Measurements from ENCODE around the gene TMEM190.
"Not testable (repeated sequence)": the region's sequence is repeated elsewhere in the genome, so short reads cannot be mapped to it uniquely, and the experiment has no call there.

TMEM190 gene

GRCh38 chr19:55389386-55390317 is 13.0 kb downstream of the TMEM190 start:
- DNase-seq (ENCODE audit: low spot score), result no peak

- no peak for DNase-seq (ENCODE audit: low spot score)
Measured at GRCh38 chr19:55390461-55390880, 13.8 kb downstream of the TMEM190 start.

- no peak for DNase-seq (ENCODE audit: low spot score)
Measured at GRCh38 chr19:55391191-55391670, 14.6 kb downstream of the TMEM190 start.

GRCh38 chr19:55391702-55392615 is 15.3 kb downstream of the TMEM190 start:
- DNase-seq (ENCODE audit: low spot score), result no peak

- DNase-seq (ENCODE audit: low spot score), result no peak
Measured at GRCh38 chr19:55392820-55393761, 16.5 kb downstream of the TMEM190 start.

- DNase-seq (ENCODE audit: low spot score), result no peak
Measured at GRCh38 chr19:55398200-55398925, 21.7 kb downstream of the TMEM190 start.

GRCh38 chr19:55400281-55401087 is 23.9 kb downstream of the TMEM190 start:
- no peak for DNase-seq (ENCODE audit: low spot score)

GRCh38 chr19:55401390-55401789 is 24.8 kb downstream of the TMEM190 start:
- not testable (repeated sequence) for DNase-seq (ENCODE audit: low spot score)

- DNase-seq (ENCODE audit: low spot score), result no peak
Measured at GRCh38 chr19:55402509-55402908, 25.9 kb downstream of the TMEM190 start.

- DNase-seq (ENCODE audit: low spot score), result no peak
Measured at GRCh38 chr19:55405638-55406037, 29.0 kb downstream of the TMEM190 start.

GRCh38 chr19:55406091-55406825 is 29.6 kb downstream of the TMEM190 start:
- DNase-seq (ENCODE audit: low spot score), result no peak

GRCh38 chr19:55406826-55407549 is 30.4 kb downstream of the TMEM190 start:
- DNase-seq (ENCODE audit: low spot score), result no peak

- not testable (repeated sequence) for DNase-seq (ENCODE audit: low spot score)
Measured at GRCh38 chr19:55407550-55407799, 30.8 kb downstream of the TMEM190 start, which contains the start of gene UBE2S. Gene UBE2S, minus strand, starts transcription at chr19:55407788. Its CDS starts 199 bp downstream, at chr19:55407589.

- peak; percentile 97 for DNase-seq (ENCODE audit: low spot score)
Measured at GRCh38 chr19:55407800-55408532, 31.3 kb downstream of the TMEM190 start.

GRCh38 chr19:55408533-55408872 is 31.9 kb downstream of the TMEM190 start:
- no peak for DNase-seq (ENCODE audit: low spot score)

GRCh38 chr19:55409179-55409578 is 32.6 kb downstream of the TMEM190 start:
- not testable (repeated sequence) for DNase-seq (ENCODE audit: low spot score)

GRCh38 chr19:55410168-55410567 is 33.5 kb downstream of the TMEM190 start:
- no peak for DNase-seq (ENCODE audit: low spot score)

- peak; percentile 61 for DNase-seq (ENCODE audit: low spot score)
Measured at GRCh38 chr19:55418185-55418584, 41.6 kb downstream of the TMEM190 start.

Measured in SK-N-DZ (cell line).